WERI-Rb-1 (cell line): ENCODE results near the gene CHM.

ENCODE experiments used
- DNase-seq: peaks from one replicate; pipeline ENCODE4 v3.0.0-alpha.2; 2020
- H3K27ac ChIP-seq: fragments of 250-450 bp; sonication (Bioruptor Pico); 2 replicates; pipeline ENCODE4 v1.5.1; 2020; ENCODE audit warnings: mild to moderate bottlenecking, moderate library complexity
- H3K27me3 ChIP-seq: fragments of 250-450 bp; sonication (Bioruptor Pico); 2 replicates; pipeline ENCODE4 v1.5.1; 2021; ENCODE audit warnings: mild to moderate bottlenecking, low read depth, moderate library complexity; ENCODE audit not compliant: insufficient read depth, severe bottlenecking
- H3K36me3 ChIP-seq: fragments of 250-450 bp; sonication (Bioruptor Pico); 2 replicates; pipeline ENCODE4 v1.5.1; 2020; ENCODE audit warnings: mild to moderate bottlenecking, moderate library complexity
- H3K4me3 ChIP-seq: 2 replicates; pipeline ENCODE4 v1.5.1; 2011; ENCODE audit warnings: low read depth, mild to moderate bottlenecking, control low read depth, low read length
- H3K9me3 ChIP-seq: fragments of 250-450 bp; sonication (Bioruptor Pico); 2 replicates; pipeline ENCODE4 v1.5.1; 2021; ENCODE audit warnings: mild to moderate bottlenecking, moderate library complexity; ENCODE audit not compliant: severe bottlenecking
- CTCF ChIP-seq: IDR thresholded peaks from 2 replicates; pipeline ENCODE4 v1.5.1; 2011; ENCODE audit warnings: low read depth, mild to moderate bottlenecking, control low read depth, inconsistent platforms, low read length

CHM gene

DNA sequence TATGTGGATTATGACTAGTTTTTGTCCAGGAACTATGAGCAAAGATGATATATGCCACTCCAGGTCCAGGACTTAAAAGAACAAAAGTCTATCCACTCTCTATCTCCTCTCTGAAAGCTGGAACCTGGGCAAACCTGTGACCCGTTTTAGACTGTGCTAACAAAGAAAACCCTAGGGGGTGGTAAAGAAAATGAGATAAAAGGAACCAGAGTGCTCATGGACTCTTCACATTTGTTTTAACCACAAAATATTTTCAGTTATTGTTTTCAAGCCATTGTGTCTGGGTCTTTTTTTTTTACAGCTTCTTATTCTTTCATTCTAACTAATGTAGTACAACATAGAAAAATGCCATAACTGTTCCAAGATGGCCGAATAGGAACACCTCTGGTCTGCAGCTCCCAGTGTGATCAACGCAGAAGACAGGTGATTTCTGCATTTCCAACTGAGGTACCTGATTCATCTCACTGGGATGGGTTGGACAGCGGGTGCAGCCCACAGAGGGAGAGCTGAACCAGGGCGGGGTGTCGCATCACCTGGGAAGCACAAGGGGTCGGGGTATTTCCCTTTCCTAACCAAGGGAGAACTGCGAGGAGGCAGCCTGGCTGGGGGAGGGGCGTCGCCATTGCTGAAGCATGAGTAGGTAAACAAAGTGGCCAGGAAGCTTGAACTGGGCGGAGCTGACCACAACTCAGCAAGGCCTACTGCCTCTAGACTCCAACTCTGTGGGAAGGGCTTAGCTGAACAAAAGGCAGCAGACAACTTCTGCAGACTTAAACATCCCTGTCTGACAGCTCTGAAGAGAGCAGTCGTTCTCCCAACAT lies 45.1 kb downstream of the CHM start:
- Histone ChIP-seq H3K4me3 (no peak overlapping the region), H3K36me3 (no peaks in the 10 kb centered on the region), H3K27me3 (no peaks in the 10 kb centered on the region), H3K27ac (no peak overlapping the region), H3K9me3 (no peaks in the 10 kb centered on the region)
- TF ChIP-seq CTCF = no peak
- DNase-seq = no peak

GRCh38 chrX:85998954-85999353 lies 48.4 kb downstream of the CHM start:
- Histone ChIP-seq H3K4me3 (no peak overlapping the region), H3K27me3 (no peaks in the 10 kb centered on the region), H3K36me3 (no peaks in the 10 kb centered on the region), H3K27ac (no peak overlapping the region), H3K9me3 (no peaks in the 10 kb centered on the region)
- DNase-seq = no peak
- TF ChIP-seq CTCF = no peak

GRCh38 chrX:85996555-85996954 lies 50.8 kb downstream of the CHM start:
- no peak overlapping the region for H3K27ac ChIP-seq
- DNase-seq = no peak
- H3K27me3 ChIP-seq = no peaks in the 10 kb centered on the region
- H3K4me3 ChIP-seq = no peak overlapping the region
- no peaks in the 10 kb centered on the region for H3K9me3 ChIP-seq
- no peaks in the 10 kb centered on the region for H3K36me3 ChIP-seq
- TF ChIP-seq CTCF = no peak

DNA sequence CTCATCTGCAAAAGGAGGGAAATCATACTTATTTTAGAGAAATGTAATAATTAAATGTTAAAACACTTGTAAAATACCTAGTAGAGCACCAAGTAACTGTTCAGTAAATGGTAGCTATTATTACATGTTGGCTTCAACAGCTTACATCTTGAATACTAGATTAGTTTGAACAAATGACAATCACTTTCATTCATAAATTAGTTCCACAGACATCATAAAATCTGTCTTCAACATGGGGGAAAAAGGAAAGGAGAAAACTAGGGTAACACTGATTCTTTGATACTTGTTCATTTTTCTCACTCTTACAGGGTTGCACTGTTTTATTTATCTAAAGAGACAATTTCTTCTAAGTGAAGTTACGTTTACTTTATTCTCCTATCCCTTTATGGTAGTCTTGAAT lies 51.7 kb downstream of the CHM start:
- H3K27ac ChIP-seq = no peak overlapping the region
- no peak overlapping the region for H3K4me3 ChIP-seq
- H3K9me3 ChIP-seq = no peaks in the 10 kb centered on the region
- H3K36me3 ChIP-seq = no peaks in the 10 kb centered on the region
- H3K27me3 ChIP-seq = no peaks in the 10 kb centered on the region
- no peak for DNase-seq
- TF ChIP-seq CTCF = no peak

DNA sequence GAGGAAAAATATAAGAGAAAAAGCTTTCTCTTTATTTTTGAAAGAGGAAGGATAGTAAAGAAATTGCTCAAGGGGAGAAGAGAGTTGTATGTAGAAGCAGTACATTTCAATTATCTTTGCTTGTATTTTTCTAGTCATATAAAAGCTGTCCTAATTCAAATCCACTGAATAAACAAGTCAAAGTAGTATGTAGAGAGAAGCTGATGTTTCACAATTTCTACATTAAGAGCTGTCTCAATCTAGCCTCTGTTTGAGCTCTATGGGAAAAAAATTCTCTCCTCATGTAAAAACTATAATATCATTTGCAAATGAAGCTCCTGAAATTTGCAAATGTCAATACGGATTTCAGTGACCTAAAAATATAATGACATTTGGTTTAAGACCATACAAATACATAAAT lies 52.6 kb downstream of the CHM start:
- no peaks in the 10 kb centered on the region for H3K36me3 ChIP-seq
- no peak for DNase-seq
- H3K27ac ChIP-seq = no peak overlapping the region
- H3K4me3 ChIP-seq = no peak overlapping the region
- TF ChIP-seq CTCF = no peak
- no peaks in the 10 kb centered on the region for H3K27me3 ChIP-seq
- no peaks in the 10 kb centered on the region for H3K9me3 ChIP-seq

DNA sequence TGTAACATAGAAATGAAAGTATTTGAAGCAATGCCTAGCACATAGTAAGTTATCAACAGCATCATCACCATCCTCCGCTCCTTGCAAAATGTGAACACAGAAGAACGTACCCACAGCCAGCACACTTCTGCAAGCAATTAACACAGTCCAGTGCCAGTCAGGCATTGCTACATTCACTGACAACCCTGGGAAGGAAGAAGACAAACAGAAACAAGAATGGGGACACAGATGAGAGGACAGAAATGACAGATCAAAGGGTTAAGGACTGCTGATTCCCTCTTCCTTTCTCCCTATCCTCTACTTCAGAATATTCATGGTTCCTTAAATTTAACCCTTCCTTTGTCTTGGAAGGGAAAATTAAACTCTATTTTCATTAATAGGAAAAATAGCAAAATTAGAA lies 53.1 kb downstream of the CHM start:
- Histone ChIP-seq H3K36me3 (no peaks in the 10 kb centered on the region), H3K9me3 (no peaks in the 10 kb centered on the region), H3K27ac (no peak overlapping the region; the same call in 1 of the 2 replicates), H3K4me3 (no peak overlapping the region), H3K27me3 (no peaks in the 10 kb centered on the region)
- no peak for DNase-seq
- no peak for TF ChIP-seq CTCF
